K562 (cell line): ENCODE results near the gene ZFYVE28. TPM values are rescaled to one million over a fixed set of nuclear protein-coding genes. Genes with fewer than 3 reads are reported as not detected.

Experiments
- CLOCK ChIP-seq: fragments of 250-450 bp; sonication (Bioruptor Pico); IDR thresholded peaks from 2 replicates; pipeline ENCODE4 v1.4.0; 2020; ENCODE audit warnings: mild to moderate bottlenecking, moderate library complexity, borderline replicate concordance
- GMEB1 ChIP-seq: fragments of 250-450 bp; sonication (Bioruptor Pico); IDR thresholded peaks from 2 replicates; pipeline ENCODE4 v1.4.0; 2020; ENCODE audit warnings: mild to moderate bottlenecking
- HNRNPK ChIP-seq: fragments of 200-400 bp; formaldehyde crosslinking; IDR thresholded peaks from one replicate; pipeline ENCODE4 v1.6.1; 2018; ENCODE audit warnings: mild to moderate bottlenecking, low read depth, low read length; ENCODE audit not compliant: poor library complexity, severe bottlenecking
- STAT6 ChIP-seq: sonication (generic); formaldehyde crosslinking; IDR thresholded peaks from 2 replicates; pipeline ENCODE4 v1.8.1; 2023; ENCODE audit warnings: mild to moderate bottlenecking, missing genetic modification reagents
- ZNF561 ChIP-seq: fragments of 450-650 bp; formaldehyde crosslinking; conservative IDR thresholded peaks from 2 replicates; pipeline ENCODE4 v1.4.0; 2020; ENCODE audit warnings: mild to moderate bottlenecking, moderate library complexity
- ZNF639 ChIP-seq, 2 experiments: fragments of 200-800 bp in 1 of 2; sonication (Bioruptor generic) in 1 of 2; sonication (generic) in 1 of 2; formaldehyde crosslinking in 1 of 2; IDR thresholded peaks in 1 of 2; conservative IDR thresholded peaks in 1 of 2; 2 replicates each; pipeline versions ENCODE4 v1.5.0 to v1.6.1; 2016 to 2020; ENCODE audit warnings: missing compliant biosample characterization in 1 of 2, missing genetic modification characterization in 1 of 2, missing genetic modification reagents in 1 of 2
- polyA plus RNA-seq, 8 experiments: library from polyadenylated mRNA; depleted of rRNA in 4 of 8; stranded (reverse) in 5 of 8; unstranded in 3 of 8; fragments of >200 nt; fragmentation: Nextera tagmentation in 2 of 8; fragmentation: Illumina TruSeq in 1 of 8; extraction: Ambion mirVana in 2 of 8; extraction: Trizol in 1 of 8; gene quantifications; 2 replicates each; pipeline versions ENCODE4 v1.2.1 to v1.2.3, GENCODE V29; 2011 to 2014; ENCODE audit warnings: inconsistent platforms in 1 of 8, missing spikeins in 1 of 8
- total RNA-seq, 7 experiments: library from RNA; depleted of rRNA in 6 of 7; stranded (reverse); fragments of >200 nt in 6 of 7; fragmentation: Illumina TruSeq in 2 of 7; extraction: Trizol in 2 of 7; gene quantifications; 2 replicates each; pipeline versions ENCODE4 v1.2.1 to v1.2.3, GENCODE V29; 2011 to 2021; ENCODE audit warnings: low replicate concordance in 1 of 7

ZFYVE28 gene
- total and polyA plus RNA-seq, 9 of the 15 experiments (the other 6 are each of a cell fraction or from before 2014, with no cell fraction given) = 1.3 to 24.8 (median 8.9) TPM

- TF ChIP-seq HNRNPK (no peak), STAT6 (CRISPR knock-in tag) (no peak), ZNF639 (CRISPR knock-in tag; conservative IDR thresholded peaks at IDR 0.05 in 1 of 2, IDR thresholded peaks at IDR 0.05 in 1 of 2) (peak in 1 of 2 experiments; percentile 6; a peak in 1 of 4 replicates), ZNF561 (CRISPR knock-in tag) (no peak), CLOCK (CRISPR knock-in tag) (no peak), GMEB1 (CRISPR knock-in tag) (no peak)
These were observed at the start of gene ZFYVE28 (continued) for GRCh38 chr4:2417765-2418649.
